Measurements from ENCODE around the gene FGF2.

DNA sequence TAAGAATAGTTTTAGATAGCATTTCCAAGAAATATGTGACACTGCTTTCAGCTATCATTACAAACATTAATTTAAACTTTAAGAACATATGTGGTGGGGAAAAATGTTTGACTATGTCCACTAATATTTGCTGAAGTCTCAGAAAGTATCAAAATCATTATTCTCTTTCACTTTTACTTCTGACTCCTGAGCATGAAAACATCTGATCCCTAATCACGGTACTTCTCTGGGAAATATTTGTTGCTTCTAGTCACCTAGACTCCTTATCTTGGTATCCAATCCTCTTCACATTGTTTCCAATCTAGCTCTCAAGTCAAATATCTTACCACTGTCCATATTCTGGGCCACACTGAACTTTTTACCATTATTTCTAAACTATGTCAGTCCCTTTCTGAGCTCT is 85.0 kb downstream of the FGF2 start:
- TF ChIP-seq CTCF (IDR thresholded peaks at IDR 0.05) (no peak), POLR2A (IDR thresholded peaks at IDR 0.05) (no peak)

All from esophagus squamous epithelium (tissue), 4 donors.